GM10248 (cell line): ENCODE measurements around the gene ENOX2.

ENCODE experiments used
- CTCF ChIA-PET: fragments of 300-600 bp; sonication (Branson Sonifier 250); formaldehyde crosslinking; extraction: SDS; loops from one replicate; lab custom pipeline; 2021; ENCODE audit warnings: antibody characterized with exemption; lab: Yijun Ruan, JAX
- POLR2A ChIA-PET: fragments of 350-650 bp; sonication (Branson Sonifier 250); formaldehyde crosslinking; extraction: SDS; loops from one replicate; lab custom pipeline; 2020; ENCODE audit warnings: antibody characterized with exemption; lab: Yijun Ruan, JAX
- DNase-seq: peaks from one replicate; pipeline ENCODE4 v3.0.0; 2012; ENCODE audit errors: extremely low spot score
- TF ChIP-seq, protein P1 (sequence below): IDR thresholded peaks from 2 replicates; pipeline ENCODE4 v1.5.1; 2012; ENCODE audit warnings: mild to moderate bottlenecking, low read depth; ENCODE audit errors: extremely low read depth, missing control alignments, control extremely low read depth

ENOX2 gene

DNA sequence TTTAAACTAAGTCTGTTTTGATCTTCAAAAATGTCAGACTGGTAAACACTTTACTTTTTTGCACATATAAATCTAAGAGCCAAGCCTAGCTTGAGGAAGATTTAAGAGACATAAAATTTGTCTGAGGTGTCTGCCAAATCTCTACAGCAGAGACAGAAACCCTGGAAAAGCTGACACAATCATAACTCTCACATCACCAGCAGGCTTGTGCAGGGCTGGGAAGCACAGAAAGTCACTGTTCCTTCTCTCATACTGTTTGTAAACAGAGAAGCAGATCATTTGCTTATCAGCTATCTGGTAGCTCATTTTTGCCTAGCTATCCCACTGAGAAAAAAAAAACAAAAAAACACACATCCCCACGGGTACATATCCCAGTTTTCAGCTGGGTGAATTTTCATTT, 7.0 kb downstream of the ENOX2 start:
- CTCF ChIA-PET, result interaction anchor here (2.0 kb wide), 1 partner anchor 10 kb away, joined by 4 read pairs; no protein-coding TSS in a partner anchor
- POLR2A ChIA-PET, result no interaction called here
- no peak for DNase-seq
- TF ChIP-seq, protein P1, sequence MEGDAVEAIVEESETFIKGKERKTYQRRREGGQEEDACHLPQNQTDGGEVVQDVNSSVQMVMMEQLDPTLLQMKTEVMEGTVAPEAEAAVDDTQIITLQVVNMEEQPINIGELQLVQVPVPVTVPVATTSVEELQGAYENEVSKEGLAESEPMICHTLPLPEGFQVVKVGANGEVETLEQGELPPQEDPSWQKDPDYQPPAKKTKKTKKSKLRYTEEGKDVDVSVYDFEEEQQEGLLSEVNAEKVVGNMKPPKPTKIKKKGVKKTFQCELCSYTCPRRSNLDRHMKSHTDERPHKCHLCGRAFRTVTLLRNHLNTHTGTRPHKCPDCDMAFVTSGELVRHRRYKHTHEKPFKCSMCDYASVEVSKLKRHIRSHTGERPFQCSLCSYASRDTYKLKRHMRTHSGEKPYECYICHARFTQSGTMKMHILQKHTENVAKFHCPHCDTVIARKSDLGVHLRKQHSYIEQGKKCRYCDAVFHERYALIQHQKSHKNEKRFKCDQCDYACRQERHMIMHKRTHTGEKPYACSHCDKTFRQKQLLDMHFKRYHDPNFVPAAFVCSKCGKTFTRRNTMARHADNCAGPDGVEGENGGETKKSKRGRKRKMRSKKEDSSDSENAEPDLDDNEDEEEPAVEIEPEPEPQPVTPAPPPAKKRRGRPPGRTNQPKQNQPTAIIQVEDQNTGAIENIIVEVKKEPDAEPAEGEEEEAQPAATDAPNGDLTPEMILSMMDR, result no peak

DNA sequence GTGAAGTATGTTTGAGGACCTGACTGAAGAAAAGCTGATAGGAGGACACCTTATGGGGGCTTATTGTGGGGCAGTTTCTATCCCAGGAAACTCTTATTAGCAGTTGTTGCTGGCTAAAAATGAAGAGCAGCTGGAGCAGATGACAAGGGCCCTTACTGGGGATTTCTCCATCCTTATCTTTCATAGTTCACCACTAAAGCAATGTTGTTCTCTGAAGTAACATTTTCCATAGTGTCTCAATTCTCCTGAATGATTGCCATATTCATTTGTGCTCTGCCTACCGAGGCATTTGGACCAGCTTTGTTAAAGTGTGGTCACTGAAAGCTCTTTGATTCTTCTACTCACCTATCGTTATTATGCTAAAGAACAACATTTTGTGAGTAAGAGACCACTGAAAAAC, 7.7 kb downstream of the ENOX2 start:
- TF ChIP-seq, protein P1, result no peak
- POLR2A ChIA-PET, result no interaction called here
- DNase-seq, result no peak
- CTCF ChIA-PET, result interaction anchor here (1.2 to 2.0 kb wide), 2 partner anchors 9 to 15 kb away, joined by 3 to 4 read pairs; no protein-coding TSS in a partner anchor

DNA sequence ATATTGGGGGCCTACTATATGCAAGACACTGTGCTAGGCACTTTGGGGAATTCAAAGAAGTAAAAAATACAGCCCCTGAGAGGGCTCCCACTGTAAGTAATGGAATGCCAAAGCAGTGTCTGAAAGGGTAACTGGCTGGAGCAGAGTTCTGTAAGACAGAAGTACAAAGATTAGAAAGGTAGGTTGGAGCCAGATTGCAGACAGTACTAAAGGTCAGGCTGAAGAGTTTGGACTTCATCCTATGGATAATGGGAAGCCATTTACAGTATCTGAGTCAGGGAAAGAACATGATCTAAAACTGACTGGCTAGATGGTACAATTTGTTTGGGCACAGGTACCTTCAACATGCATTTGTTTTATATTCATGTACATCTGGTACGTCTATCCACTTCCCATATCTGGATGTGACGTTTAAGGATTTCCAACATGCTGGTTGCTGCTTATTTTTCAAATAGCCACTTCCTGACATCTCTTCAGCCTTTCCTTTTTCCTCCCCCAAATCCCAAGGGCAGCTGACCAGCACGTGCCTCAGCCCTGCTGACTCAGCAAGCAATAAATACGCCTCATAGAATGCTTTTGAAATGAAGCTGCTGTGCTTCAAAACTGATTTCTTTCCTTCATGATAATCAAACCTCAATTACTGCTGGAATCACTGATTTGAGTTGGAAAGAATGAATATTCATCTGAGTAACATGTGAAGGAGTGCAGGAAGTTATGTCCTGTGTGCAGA, 9.5 kb downstream of the ENOX2 start:
- no peak for DNase-seq
- TF ChIP-seq, protein P1, result no peak
- ChIA-PET CTCF (no interaction called here), POLR2A (no interaction called here)

DNA sequence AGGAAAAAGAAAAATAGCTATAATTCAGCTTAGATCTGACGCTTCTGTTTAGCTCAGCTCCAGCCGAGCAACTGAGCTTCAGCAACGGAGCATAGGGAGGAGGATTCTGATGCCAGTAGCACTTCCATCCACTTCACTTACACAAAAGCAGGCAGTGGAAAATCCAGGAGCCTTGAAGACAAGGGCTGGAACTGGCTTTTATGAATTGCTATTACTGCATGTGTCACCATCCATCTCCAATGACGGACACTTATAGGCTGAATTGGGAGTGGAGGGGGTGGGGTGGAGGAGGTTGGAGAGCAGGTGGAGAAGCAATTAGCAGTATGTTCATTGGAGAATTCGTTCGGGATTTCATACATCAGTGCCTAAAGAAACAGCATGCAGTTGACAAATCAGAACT, 15.6 kb downstream of the ENOX2 start:
- ChIA-PET CTCF (no interaction called here), POLR2A (no interaction called here)
- DNase-seq, result no peak
- TF ChIP-seq, protein P1, result no peak

DNA sequence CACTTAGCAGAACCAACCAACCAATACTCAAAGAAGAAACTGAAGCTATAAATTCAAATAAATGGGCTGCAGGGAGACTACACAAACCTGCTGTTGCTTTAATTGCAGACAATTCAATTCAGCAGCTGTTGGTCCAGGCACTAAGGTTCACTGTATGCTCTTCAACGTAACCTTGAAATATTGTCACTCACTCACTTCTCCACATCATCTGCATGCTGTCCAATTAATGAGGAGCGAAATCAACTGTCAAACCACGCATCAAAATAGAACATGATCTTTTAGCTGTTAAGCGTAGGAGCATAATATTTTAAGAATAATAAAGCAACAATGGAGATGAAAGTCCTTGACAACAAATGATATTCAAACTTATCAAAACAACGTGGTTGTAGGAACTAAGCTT, 17.0 kb downstream of the ENOX2 start:
- POLR2A ChIA-PET, result no interaction called here
- CTCF ChIA-PET, result interaction anchor here (1.4 kb wide), 1 partner anchor 9 kb away, joined by 4 read pairs; no protein-coding TSS in a partner anchor
- TF ChIP-seq, protein P1, result no peak
- DNase-seq, result no peak

DNA sequence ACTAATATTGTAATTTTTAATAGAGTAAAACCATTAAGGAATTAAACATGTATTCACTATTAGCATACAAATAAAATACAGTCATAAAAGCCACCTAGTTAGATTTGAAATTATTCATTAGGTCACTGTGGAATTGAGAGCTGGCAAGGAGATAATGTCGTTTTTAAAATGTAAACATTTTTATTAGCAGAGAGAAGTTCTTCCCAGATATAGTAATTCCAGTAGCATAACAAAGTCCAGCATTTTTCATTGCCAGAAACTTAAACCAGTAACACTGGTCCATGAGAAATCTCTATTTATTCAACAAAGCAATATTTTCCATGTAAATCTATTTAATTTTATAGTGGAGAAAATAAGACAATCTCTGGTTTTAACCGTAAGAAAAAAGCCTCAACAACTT, 17.5 kb downstream of the ENOX2 start:
- DNase-seq, result no peak
- ChIA-PET POLR2A (no interaction called here), CTCF (interaction anchor here (1.4 kb wide), 1 partner anchor 10 kb away, joined by 4 read pairs; no protein-coding TSS in a partner anchor)
- TF ChIP-seq, protein P1, result no peak
